Coronary artery (tissue), 2 donors: Measurements from ENCODE around the gene TRRAP.

Source experiments
- DNase-seq: peaks from one replicate; pipeline ENCODE4 v3.0.0-alpha.2; 2017; ENCODE audit warnings: low spot score
- H3K27ac ChIP-seq, 2 donors: fragments of 200-600 bp; sonication (generic); one replicate each; pipeline ENCODE4 v1.5.1; 2016 to 2019
- H3K4me3 ChIP-seq: fragments of 200-600 bp; sonication (generic); 2 replicates; pipeline ENCODE4 v1.5.1; 2016; ENCODE audit warnings: mild to moderate bottlenecking, moderate library complexity
- TF ChIP-seq, protein P1 (sequence below): fragments of 200-600 bp; sonication (generic); IDR thresholded peaks from one replicate; pipeline ENCODE4 v1.5.1; 2019; ENCODE audit warnings: antibody characterized with exemption

TRRAP gene

DNA sequence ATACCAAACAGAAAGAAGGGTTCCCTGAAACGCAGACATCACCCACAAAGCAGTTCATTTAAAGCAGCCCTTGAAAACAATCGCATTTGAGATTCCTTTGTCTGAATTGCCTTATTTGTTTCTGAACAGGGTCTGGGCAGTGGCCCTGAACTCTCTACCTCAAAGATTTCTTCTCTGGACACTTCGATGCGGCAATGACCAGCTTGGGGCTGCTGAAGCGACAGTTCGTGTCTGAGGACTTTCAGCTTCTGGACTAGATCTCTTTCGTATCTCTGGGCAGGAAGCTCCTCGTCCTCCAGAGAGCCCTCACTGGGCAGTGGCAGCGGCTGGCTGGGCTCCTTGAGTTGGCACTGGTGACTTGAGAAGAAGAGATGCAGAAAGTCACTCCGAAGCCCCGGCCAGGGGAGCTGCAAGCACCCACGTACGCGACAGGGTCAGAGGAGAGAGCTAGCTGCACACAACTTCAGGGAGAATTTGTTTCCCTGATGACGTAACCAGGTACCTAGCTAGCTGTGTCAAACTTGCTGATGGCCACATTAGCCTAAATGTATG lies 169.3 kb downstream of the TRRAP start:
- TF ChIP-seq, protein P1, sequence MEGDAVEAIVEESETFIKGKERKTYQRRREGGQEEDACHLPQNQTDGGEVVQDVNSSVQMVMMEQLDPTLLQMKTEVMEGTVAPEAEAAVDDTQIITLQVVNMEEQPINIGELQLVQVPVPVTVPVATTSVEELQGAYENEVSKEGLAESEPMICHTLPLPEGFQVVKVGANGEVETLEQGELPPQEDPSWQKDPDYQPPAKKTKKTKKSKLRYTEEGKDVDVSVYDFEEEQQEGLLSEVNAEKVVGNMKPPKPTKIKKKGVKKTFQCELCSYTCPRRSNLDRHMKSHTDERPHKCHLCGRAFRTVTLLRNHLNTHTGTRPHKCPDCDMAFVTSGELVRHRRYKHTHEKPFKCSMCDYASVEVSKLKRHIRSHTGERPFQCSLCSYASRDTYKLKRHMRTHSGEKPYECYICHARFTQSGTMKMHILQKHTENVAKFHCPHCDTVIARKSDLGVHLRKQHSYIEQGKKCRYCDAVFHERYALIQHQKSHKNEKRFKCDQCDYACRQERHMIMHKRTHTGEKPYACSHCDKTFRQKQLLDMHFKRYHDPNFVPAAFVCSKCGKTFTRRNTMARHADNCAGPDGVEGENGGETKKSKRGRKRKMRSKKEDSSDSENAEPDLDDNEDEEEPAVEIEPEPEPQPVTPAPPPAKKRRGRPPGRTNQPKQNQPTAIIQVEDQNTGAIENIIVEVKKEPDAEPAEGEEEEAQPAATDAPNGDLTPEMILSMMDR = no peak
- no peak for DNase-seq
- Histone ChIP-seq H3K4me3 (no peak overlapping the region), H3K27ac (no peak overlapping the region)

DNA sequence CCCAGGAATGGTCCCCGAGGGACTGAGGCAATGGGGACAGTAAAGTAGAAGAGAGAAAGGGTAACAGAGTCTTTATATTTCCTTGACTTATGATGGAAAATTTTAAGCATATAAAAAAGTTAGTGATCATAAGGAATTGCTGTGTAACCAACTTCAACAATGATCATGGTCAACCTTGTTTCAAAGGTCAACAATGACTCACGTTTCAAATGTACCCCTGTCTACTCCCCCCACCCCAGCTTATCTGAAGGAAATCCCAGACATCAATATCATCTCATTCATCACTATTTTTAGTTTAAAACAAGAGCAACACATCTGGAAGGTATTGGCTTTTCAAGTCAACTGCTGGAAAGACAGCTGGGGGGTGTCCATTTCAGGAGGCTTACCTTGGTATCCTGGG lies 172.6 kb downstream of the TRRAP start:
- TF ChIP-seq, protein P1 = no peak
- DNase-seq = no peak
- Histone ChIP-seq H3K4me3 (no peak overlapping the region), H3K27ac (no peak overlapping the region)

DNA sequence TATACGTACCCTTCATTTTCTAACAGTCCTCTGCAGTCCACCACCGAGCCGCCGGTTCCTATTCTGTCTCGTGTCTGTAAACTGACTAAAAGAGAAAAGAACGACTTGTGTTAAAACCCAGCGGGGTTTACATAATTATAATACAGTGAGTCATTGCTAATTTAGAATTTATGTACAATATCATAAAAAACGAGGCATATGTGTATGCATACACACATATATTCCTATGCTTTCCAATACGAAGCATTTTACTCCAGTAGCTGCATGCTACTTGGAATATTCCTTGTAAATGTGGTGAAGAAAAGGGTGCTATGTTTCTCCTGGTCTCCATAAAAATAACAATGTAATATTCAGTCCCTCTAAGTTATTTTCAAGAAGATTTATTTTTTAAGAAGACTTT lies 176.4 kb downstream of the TRRAP start:
- Histone ChIP-seq H3K4me3 (no peak overlapping the region), H3K27ac (no peak overlapping the region)
- DNase-seq = no peak
- TF ChIP-seq, protein P1 = no peak

DNA sequence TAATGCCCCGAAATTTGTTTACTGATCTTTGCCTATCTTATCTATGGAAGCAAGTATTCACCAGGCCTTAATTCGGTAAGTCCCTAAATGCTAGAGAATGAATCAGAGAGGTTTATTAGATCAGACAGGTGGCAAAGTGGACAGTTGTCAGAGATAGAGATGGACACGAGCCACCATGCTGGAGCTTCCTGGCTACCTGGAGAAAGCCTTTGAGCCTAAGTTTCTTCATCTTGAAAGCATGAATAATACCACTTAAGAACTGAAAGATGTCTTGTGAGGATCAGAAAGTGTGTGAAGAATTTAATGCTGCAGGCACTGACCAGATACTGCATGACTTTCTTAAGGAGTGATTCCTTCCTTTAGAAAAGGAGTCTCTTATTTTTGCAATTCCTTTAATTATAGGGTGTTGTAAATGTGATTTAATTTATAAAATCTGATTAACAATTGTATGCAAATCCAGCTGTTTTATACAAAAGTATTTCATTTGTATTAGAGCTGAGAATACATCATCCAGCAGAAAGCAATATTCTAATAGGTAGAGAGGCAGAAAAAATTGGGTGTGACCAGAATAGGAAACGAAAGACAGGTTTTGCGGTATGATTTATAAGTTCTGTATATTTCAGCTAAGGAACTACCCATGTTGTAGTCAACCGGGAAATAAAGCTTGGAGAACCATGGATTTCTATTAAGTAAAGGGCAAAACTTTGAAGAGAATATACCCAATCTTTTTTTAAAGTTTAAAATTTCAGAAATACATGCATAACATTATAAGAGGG lies 182.9 kb downstream of the TRRAP start:
- H3K4me3 ChIP-seq = no peak overlapping the region
- TF ChIP-seq, protein P1 = no peak
- no peak for DNase-seq
- no peak overlapping the region for H3K27ac ChIP-seq
